Measurements from ENCODE around the gene GANAB.
"Not testable (repeated sequence)": the region's sequence is repeated elsewhere in the genome, so short reads cannot be mapped to it uniquely, and the experiment has no call there.

The GANAB gene

DNA sequence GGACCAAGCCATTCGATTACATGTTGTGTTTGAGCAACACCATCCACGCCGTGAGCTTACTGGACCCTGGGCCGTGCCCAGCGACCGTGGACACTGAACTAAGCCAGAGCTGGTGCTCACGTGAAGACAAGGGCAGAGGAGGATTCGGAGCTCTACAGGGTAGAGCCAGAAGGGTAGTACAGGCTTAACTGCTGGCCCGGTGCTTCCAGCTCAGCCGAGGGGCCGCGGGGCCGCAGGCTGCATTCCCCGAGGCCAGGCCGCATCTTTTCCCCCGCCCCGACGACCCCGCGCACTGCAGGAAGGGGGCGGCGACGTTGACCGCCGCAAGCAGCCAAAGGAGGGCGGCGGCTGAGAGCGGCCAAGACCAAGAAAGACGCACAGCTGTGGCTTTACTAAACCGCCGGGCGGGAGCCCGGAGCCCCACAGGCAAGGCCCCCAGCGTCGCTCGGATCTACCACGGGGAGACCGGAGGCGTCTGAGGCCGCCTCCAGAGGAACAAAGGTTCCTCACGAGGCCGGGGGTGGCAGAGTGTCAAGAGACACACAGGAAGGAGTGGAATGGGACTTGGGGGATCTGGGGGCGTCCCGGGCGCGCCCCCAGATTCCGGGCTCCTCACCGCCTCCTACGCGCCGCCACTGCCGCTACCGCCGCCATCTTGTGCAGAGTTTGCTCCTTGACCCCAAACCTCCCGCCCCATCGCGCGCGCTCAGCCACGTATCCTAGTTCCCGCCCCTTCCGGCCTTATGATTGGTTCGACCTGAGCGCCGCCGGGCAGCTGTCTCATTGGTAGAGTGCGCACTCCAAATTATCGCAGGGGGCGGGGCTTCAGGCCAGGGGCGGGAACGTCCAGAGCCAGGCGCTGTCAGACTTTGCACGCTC, at the start of gene GANAB:
TSS of gene GANAB (minus strand) at position 668 of the 879 bp plus-strand sequence. CDS start at position 654, 14 bp downstream.
- peak; percentile 98 for DNase-seq

GRCh38 chr11:62694455-62695167, 48.2 kb upstream of the GANAB start:
- DNase-seq = peak; percentile 53

- DNase-seq = not testable (repeated sequence)
Measured at GRCh38 chr11:62693624-62694023, 47.2 kb upstream of the GANAB start.

DNA sequence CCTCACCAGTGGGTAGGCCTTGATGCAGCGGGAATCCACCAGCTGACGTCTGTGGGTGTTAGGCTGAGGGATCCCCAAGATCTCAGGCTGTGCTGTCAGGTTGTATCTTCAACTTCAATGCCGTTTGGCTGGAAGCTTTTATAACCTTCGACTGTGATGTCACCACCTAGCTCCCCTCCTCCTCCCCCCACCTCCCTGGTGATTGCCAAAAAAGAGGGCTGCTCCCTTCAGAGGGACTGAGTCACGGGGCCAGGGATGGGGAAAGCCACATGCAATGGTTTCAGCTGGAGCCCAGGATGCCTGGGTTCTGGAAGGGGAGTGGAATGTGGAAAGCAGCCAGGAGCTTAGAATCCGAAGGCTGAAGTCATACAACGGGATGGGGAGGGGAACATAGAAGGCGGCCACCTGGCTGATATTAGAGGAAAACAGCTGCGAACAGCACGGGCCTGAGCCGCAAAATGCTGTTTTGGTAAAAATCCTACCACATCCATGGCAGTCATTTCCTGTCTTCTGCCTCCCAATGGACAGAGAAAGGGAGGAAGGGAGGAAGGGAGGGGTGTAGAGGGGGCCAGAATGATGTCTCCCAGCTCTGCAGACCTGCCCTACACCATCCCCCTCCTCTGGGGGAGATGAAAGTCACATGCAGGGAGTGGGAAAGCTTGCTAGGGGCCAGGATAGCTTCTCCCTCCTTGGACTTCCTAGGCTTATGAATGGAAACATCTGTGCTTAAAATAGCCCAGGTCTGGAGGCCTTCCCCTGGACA, 43.2 kb upstream of the GANAB start, which contains the start of gene LRRN4CL:
TSS of gene LRRN4CL (minus strand) at position 110 of the 763 bp plus-strand sequence. CDS start 1,022 bp downstream, outside the sequence.
- peak; percentile 92 for DNase-seq

GRCh38 chr11:62688491-62688890, 42.1 kb upstream of the GANAB start:
- DNase-seq = no peak

- DNase-seq = no peak
Measured at GRCh38 chr11:62687508-62688396, 41.3 kb upstream of the GANAB start.

GRCh38 chr11:62682518-62682917, 36.1 kb upstream of the GANAB start:
- no peak for DNase-seq

- peak; percentile 71 for DNase-seq
Measured at GRCh38 chr11:62680825-62681240, 34.4 kb upstream of the GANAB start.

GRCh38 chr11:62678770-62679696, 32.6 kb upstream of the GANAB start, which contains the start of gene UBXN1:
Gene UBXN1 (minus strand): TSS chr11:62679073. CDS start chr11:62678923, 150 bp downstream.
- peak; percentile 85 for DNase-seq

DNA sequence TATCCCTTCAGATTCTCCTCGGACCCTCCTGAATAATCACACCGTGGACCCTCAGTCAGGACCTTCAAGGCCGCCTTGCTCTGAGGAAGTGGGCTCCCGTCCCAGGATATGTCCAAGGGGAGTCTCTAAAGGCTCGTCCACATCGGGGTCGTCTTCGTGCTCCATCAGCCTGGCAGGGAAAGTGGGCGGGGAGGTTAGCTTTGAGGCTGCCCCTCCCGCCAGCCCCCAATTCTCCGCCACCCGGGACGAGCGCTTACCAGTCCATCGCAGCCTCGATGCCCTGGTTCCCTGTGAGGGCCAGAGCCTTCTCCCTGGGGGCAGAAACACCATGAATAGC, 32.0 kb upstream of the GANAB start:
- DNase-seq = no peak

DNA sequence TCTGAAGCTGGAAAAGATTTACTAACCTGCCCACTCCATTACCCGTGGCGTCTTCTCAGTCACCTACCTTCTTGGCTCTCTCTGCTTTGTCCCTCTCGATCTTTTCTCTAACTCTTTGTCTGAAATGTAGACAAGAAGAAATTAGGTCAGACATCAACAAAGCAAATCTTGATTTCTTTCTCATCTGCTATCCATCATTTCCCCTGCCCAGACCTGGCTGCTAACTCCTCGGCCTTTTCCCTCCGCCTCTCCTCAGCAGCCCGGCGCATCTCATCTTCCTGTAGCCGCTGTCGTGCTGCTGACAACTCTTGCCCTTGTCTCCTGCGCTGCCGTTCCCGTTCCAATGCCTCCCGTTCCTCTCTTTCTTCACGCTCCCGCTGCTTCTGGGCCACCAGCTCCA, 31.3 kb upstream of the GANAB start:
- DNase-seq = no peak

DNA sequence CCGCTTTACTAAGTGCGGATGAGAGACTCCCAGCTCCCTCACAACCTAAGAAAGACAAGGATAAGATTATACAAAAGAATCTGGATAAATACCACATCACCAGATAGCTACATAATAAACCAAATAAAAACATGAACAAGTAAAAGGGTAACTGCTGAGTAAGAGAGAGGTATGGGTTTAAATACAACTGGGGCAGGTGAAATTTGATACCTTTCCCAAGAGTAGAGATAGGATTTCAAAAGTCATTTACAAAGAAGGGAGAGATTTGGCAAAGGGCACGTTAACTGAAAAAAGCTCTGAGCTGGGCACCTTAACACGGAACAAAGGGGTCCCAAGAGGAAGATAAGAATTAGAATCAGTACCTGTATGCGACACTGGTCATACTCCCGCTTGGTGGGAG, 30.7 kb upstream of the GANAB start:
- no peak for DNase-seq

DNA sequence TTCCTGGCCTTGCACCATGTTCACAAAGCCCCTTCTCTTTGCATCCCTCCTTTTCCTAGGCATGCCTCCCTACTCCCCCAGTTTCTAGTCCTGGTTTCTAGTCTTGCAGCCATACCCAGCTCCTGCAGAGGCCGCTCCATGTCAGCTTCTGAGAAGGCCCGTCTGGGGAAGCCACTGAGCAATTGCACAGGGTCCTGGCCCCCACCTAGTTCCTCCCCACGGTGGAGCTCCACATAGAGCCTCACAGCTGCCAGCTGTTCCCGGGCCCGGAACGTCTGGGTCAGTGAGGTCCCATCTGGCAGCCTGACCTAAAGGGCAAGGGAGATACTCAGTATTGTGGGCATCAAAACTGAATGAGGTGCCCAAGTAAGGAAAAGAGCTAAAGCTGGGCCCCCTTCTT, 30.3 kb upstream of the GANAB start:
- DNase-seq = no peak

- DNase-seq = not testable (repeated sequence)
Measured at GRCh38 chr11:62675415-62675814, 29.0 kb upstream of the GANAB start.

DNA sequence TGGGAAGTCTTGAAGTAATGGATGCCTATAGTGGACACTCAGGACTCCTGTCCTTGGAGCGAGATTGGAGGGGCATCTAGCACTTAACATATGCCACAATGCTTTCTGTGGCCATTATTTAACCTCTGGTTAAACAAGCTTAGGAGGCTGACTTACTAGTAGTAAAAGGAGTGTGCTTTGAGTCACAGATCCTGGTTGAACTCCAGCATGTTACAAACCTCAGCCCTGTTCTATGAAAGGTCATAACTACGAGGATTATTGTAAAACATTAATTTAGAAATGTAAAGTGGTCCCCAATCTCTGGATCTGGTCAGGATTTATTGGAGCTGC, 26.7 kb upstream of the GANAB start:
- no peak for DNase-seq

DNA sequence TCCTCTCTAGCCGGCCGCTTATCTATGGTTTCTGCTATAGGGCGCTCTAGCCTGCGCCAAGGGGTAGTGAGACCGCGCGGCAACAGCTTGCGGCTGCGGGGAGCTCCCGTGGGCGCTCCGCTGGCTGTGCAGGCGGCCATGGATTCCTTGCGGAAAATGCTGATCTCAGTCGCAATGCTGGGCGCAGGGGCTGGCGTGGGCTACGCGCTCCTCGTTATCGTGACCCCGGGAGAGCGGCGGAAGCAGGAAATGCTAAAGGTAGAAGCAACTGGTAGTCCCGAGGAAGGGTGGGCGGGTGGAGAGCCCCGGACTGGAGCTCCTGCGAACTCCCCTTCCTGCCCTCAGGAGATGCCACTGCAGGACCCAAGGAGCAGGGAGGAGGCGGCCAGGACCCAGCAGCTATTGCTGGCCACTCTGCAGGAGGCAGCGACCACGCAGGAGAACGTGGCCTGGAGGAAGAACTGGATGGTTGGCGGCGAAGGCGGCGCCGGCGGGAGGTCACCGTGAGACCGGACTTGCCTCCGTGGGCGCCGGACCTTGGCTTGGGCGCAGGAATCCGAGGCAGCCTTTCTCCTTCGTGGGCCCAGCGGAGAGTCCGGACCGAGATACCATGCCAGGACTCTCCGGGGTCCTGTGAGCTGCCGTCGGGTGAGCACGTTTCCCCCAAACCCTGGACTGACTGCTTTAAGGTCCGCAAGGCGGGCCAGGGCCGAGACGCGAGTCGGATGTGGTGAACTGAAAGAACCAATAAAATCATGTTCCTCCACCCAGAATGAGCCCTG, 25.4 kb upstream of the GANAB start, which contains the start of the genes LBHD1 and UQCC3:
TSS of gene LBHD1 (minus strand) at position 660 of the 782 bp plus-strand sequence. CDS start 2,236 bp downstream, outside the sequence.
TSS of gene UQCC3 (plus strand) at position 66 of the 782 bp plus-strand sequence. CDS start at position 139, 73 bp downstream.
- DNase-seq = peak; percentile 79

GRCh38 chr11:62671236-62671607, 24.8 kb upstream of the GANAB start:
- no peak for DNase-seq

DNA sequence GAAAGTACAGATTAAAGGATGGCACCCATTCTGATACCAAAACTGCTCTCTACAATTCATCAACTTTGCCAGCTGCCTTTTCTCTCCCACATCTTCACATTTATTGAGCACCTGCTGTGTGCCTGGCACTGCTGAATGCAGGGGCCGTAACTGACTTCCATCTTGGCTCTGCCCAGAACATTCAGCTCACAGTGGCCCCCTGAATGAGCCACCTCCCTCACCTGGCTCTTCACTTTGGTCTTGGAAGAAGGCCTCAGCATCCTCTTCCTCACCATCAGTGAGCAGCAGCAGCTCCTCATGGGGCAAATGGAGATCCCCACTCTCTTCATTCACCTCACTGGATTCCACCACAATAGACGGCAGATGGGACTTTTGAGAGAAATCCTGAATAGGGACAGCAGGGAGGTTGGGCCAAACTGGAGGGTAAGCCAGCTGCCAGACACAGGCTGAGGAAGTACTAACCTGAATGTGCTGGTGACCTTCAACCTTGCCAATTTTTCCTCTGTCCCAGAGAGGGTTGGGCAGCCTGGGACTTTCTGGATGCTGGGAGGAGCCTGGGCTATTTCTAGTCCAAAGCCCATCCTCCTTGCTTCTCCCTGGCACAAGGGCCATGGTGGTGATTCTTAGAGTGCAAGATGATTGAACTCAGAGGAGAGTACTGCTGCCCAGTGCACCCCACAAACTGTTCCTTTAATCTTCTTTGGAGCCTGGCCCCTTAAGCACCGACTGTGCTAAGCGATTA, 23.2 kb upstream of the GANAB start:
- no peak for DNase-seq

GRCh38 chr11:62667460-62667859, 21.0 kb upstream of the GANAB start:
- DNase-seq = no peak
